ENCODE data around the gene GSE1. TPM values are rescaled to one million over a fixed set of nuclear protein-coding genes. Genes with fewer than 3 reads are reported as not detected.

The GSE1 gene
- total RNA-seq, 6 donors from 2014 or later = 80.2 to 332 (median 90.8) TPM

DNA sequence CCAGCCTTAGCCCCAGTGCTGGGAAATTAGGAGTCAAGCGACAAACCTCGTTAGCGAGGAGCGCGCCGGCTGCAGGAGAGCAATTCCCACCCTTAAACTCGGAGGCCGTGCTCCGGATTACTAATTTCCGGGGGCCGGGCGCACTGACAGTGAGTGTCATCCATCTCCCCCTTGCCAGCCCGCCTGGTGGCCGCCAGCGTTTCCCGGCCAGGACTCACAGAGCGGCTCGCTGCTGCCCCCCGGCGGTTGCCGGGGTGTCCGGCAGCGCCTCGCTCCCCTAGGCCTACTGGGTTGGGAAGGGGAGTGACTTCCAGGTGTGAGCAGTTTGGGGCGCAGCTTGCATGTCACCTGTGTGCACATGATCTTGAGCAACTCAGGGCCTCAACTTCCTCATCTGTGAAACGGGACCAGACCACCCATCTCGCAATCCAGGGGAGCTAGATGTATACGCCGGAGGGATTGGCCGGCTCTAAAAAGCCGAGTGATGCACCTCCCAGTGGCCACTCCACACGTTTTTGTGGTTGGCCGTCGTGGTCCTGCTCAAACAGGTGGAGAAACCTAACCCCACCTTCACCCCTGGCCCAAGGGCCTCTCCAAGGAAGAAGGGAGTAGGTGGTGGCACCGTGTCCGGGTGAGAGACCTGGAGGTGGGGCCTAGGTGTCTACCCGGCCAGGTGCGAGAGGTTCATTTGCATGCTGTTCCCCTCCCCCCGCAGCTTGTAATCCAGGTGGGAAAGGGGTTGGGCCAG is 2.5 kb upstream of the GSE1 start:
- H3K36me3 ChIP-seq = no peaks in the 10 kb centered on the region
- ATAC-seq (ENCODE audit: low FRiP score in 2 of 2) = peak; percentile 74 to 79
- peak overlapping the region in 3 of 4 donors; percentile 68 to 72 (median 70) for H3K4me3 ChIP-seq
- peak; percentile 93 to 98 for DNase-seq
- H3K27ac ChIP-seq = peak overlapping the region; percentile 89 to 94 (median 92)
- TF ChIP-seq POLR2A (IDR thresholded peaks at IDR 0.05) (peak in 1 of 4 donors; percentile 12), EP300 (IDR thresholded peaks at IDR 0.05) (no peak), POLR2AphosphoS5 (IDR thresholded peaks at IDR 0.05) (peak; percentile 18 to 23)
- TF ChIP-seq, protein P1, sequence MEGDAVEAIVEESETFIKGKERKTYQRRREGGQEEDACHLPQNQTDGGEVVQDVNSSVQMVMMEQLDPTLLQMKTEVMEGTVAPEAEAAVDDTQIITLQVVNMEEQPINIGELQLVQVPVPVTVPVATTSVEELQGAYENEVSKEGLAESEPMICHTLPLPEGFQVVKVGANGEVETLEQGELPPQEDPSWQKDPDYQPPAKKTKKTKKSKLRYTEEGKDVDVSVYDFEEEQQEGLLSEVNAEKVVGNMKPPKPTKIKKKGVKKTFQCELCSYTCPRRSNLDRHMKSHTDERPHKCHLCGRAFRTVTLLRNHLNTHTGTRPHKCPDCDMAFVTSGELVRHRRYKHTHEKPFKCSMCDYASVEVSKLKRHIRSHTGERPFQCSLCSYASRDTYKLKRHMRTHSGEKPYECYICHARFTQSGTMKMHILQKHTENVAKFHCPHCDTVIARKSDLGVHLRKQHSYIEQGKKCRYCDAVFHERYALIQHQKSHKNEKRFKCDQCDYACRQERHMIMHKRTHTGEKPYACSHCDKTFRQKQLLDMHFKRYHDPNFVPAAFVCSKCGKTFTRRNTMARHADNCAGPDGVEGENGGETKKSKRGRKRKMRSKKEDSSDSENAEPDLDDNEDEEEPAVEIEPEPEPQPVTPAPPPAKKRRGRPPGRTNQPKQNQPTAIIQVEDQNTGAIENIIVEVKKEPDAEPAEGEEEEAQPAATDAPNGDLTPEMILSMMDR (IDR thresholded peaks at IDR 0.05) = peak; percentile 97 to 99 (median 99)
- no peaks in the 10 kb centered on the region for H3K9me3 ChIP-seq
- peaks cover 64 to 87% (median 82%) of the 10 kb centered on the region in 4 donors for H3K4me1 ChIP-seq
- no peaks in the 10 kb centered on the region for H3K27me3 ChIP-seq
- 4 to 5% methylated on average over 17 to 29 of the region's 39 CpGs for WGBS, 2 donors

DNA sequence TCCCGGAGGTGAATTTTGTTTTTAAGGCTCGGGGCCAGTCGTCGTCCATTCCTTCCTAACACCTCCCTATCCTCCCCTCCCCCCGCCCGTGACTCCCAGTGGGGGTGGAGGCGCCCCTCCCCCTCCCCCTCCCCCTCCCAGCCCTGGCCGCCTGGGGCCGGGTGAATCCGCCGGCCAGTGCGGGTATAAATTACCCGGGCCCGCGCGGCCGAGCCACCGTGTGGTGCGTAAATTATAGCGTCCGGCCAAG is 2.0 kb upstream of the GSE1 start:
- peaks cover 64 to 87% (median 82%) of the 10 kb centered on the region in 4 donors for H3K4me1 ChIP-seq
- DNase-seq = peak in 1 of 2 donors; percentile 46
- H3K9me3 ChIP-seq = no peaks in the 10 kb centered on the region
- H3K27ac ChIP-seq = peak overlapping the region; percentile 89 to 94 (median 92)
- no peak for ATAC-seq (ENCODE audit: low FRiP score in 2 of 2)
- no peak for TF ChIP-seq POLR2AphosphoS5 (IDR thresholded peaks at IDR 0.05)
- TF ChIP-seq EP300 (IDR thresholded peaks at IDR 0.05) = no peak
- TF ChIP-seq POLR2A (IDR thresholded peaks at IDR 0.05) = no peak
- TF ChIP-seq, protein P1 (IDR thresholded peaks at IDR 0.05) = no peak
- no peaks in the 10 kb centered on the region for H3K36me3 ChIP-seq
- 3% methylated on average over 10 to 17 of the region's 21 CpGs for WGBS, 2 donors
- H3K4me3 ChIP-seq = peak overlapping the region; percentile 43 to 72 (median 69)
- H3K27me3 ChIP-seq = no peaks in the 10 kb centered on the region

DNA sequence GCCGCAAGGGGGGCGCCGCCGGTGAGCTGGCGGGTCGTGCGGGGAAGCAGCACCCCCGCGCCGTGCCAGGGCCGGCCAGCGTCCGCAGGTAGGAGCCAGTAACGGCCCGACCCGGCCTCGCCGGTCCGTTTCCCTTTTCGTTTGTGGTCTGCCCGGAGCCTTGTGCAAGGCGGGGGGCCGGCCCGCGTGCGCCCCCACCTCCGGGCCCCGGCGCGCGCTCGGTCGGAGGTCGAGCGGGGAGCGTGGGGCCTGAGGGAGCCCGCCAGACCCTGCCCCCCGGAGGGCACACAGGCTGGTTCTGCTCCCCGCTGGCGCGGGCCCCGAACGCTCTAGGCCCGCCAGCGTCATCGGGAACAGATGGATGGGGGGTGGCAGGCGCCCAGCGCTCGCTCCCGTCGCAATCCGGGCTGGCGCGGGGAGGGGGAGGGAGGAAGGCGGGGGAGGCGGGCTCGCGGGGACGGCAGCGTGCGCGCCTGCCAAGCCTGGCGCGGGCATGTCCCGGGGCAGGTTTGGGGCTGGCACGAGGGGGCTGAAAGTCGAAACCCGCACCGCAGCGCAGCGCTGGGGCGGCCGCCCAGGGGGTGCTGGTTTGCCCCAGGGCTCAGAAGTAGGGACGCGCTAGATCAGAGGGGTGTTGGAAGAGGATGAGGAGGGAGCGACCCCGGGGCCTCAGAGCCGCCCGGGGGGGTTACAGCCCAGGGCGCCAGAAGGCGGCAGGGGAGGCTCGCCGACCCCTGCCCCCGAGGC is 1.5 kb upstream of the GSE1 start:
- peak; percentile 83 to 96 for DNase-seq
- no peaks in the 10 kb centered on the region for H3K27me3 ChIP-seq
- ATAC-seq (ENCODE audit: low FRiP score in 2 of 2) = peak; percentile 11 to 60
- no peaks in the 10 kb centered on the region for H3K9me3 ChIP-seq
- peak overlapping the region; percentile 43 to 72 (median 69) for H3K4me3 ChIP-seq
- no peaks in the 10 kb centered on the region for H3K36me3 ChIP-seq
- peaks cover 64 to 87% (median 82%) of the 10 kb centered on the region in 4 donors for H3K4me1 ChIP-seq
- peak overlapping the region; percentile 89 to 94 (median 92) for H3K27ac ChIP-seq
- TF ChIP-seq POLR2A (IDR thresholded peaks at IDR 0.05) (peak in 2 of 4 donors; percentile 66 to 79), POLR2AphosphoS5 (IDR thresholded peaks at IDR 0.05) (peak; percentile 47 to 59), EP300 (IDR thresholded peaks at IDR 0.05) (no peak)
- TF ChIP-seq, protein P1 (IDR thresholded peaks at IDR 0.05) = peak in 2 of 6 experiments; percentile 21 to 24
- 0% methylated on average over 19 to 66 of the region's 84 CpGs for WGBS, 2 donors

DNA sequence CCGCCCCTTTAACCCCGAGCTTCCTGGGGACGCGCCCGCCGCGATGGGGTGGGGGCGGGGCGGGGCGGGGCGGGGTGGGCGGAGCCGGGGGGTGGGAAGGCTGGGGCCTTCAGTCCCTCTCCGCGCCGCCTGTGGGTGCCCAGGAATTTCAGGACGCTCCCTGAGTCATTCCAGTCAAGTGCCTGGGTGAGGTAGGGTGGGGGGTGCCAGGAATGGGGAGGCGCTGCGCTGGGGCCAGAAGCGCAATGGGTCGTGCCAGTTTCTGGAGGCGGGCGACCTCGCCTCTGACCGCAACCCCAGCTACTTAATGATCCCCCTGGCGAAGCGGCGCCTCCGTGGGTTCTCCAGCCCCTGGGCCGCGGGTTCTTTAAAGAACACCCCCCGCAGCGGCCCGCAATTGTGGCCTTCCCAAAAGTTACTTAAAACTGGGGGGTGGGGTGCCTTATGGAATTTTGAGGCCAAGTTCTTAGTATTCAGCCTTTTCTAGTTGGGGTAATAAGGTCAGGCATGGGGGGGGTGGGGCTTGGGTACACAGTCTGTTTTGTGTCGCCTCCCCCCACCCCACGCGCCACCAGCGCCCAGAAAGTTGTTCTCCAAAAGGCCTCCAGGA is 826 bp upstream of the GSE1 start:
- Histone ChIP-seq H3K36me3 (peaks cover 0 to 3% (median 0%) of the 10 kb centered on the region in 4 donors), H3K4me3 (peak overlapping the region; percentile 68 to 76 (median 71)), H3K27me3 (no peaks in the 10 kb centered on the region), H3K27ac (peak overlapping the region; percentile 89 to 94 (median 92)), H3K4me1 (peaks cover 64 to 87% (median 82%) of the 10 kb centered on the region in 4 donors), H3K9me3 (no peaks in the 10 kb centered on the region)
- WGBS, 2 donors = 1% methylated on average over 27 of the region's 38 CpGs; no CpG with 5 or more reads in 1 of the 2 donors
- ATAC-seq (ENCODE audit: low FRiP score in 2 of 2) (peak; percentile 63 to 68), DNase-seq (peak; percentile 89 to 91)
- TF ChIP-seq POLR2AphosphoS5 (IDR thresholded peaks at IDR 0.05) (peak in 1 of 2 donors; percentile 4), EP300 (IDR thresholded peaks at IDR 0.05) (no peak), POLR2A (IDR thresholded peaks at IDR 0.05) (no peak)
- TF ChIP-seq, protein P1 (IDR thresholded peaks at IDR 0.05) = no peak
